Keratinocyte (primary cell): Measurements from ENCODE around the gene ERO1B.
"Not testable (repeated sequence)": the region's sequence is repeated elsewhere in the genome, so short reads cannot be mapped to it uniquely, and the experiment has no call there.

Source experiments
- EZH2 ChIP-seq: IDR thresholded peaks from one replicate; pipeline ENCODE4 v1.6.1; 2012; ENCODE audit warnings: inconsistent platforms, mild to moderate bottlenecking, low read length, moderate library complexity
- TF ChIP-seq, protein P1 (sequence below), 3 experiments: IDR thresholded peaks in 1 of 3; conservative IDR thresholded peaks in 1 of 3; optimal IDR thresholded peaks in 1 of 3; 2 replicates in 2 of 3; 3 replicates in 1 of 3; pipeline versions ENCODE3 to v1.5.1; 2011; ENCODE audit warnings: low read length in 3 of 3, mild to moderate bottlenecking in 3 of 3, moderate library complexity in 2 of 3, control low read depth in 1 of 3, inconsistent platforms in 1 of 3; ENCODE audit not compliant: insufficient read depth in 2 of 3; ENCODE audit errors: extremely low read depth in 1 of 3

DNA sequence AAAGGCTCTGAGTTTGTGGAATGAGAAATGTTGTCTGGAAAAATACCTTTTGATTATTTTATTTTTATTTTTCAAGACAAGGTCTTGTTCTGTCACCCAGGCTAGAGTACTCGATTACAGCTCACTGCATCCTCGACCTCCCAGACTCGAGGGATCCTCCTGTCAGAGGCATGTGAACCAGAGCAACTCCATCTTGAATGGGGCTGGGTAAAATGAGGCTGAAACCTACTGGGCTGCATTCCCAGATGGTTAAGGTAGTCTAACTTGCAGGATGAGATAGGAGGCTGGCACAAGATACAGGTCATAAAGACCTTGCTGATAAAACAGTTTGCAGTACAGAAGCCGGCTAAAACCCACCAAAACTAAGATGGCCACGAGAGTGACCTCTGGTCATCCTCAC, 32.3 kb upstream of the ERO1B start:
- TF ChIP-seq, protein P1, sequence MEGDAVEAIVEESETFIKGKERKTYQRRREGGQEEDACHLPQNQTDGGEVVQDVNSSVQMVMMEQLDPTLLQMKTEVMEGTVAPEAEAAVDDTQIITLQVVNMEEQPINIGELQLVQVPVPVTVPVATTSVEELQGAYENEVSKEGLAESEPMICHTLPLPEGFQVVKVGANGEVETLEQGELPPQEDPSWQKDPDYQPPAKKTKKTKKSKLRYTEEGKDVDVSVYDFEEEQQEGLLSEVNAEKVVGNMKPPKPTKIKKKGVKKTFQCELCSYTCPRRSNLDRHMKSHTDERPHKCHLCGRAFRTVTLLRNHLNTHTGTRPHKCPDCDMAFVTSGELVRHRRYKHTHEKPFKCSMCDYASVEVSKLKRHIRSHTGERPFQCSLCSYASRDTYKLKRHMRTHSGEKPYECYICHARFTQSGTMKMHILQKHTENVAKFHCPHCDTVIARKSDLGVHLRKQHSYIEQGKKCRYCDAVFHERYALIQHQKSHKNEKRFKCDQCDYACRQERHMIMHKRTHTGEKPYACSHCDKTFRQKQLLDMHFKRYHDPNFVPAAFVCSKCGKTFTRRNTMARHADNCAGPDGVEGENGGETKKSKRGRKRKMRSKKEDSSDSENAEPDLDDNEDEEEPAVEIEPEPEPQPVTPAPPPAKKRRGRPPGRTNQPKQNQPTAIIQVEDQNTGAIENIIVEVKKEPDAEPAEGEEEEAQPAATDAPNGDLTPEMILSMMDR (optimal IDR thresholded peaks at IDR 0.05 in 1 of 3, IDR thresholded peaks at IDR 0.05 in 1 of 3, conservative IDR thresholded peaks at IDR 0.05 in 1 of 3; ENCODE audit: extremely low read depth in 1 of 3, insufficient read depth in 2 of 3, low read length in 3 of 3): not testable (repeated sequence)
- TF ChIP-seq EZH2: not testable (repeated sequence)
